NCI-H2171 (cell line): ENCODE measurements around the gene TCP10L.
"Not testable (repeated sequence)": the region's sequence is repeated elsewhere in the genome, so short reads cannot be mapped to it uniquely, and the experiment has no call there.

Source experiments
- DNase-seq: peaks from one replicate; lab custom pipeline; 2025; lab: John Stamatoyannopoulos, UW

Gene TCP10L, protein sequence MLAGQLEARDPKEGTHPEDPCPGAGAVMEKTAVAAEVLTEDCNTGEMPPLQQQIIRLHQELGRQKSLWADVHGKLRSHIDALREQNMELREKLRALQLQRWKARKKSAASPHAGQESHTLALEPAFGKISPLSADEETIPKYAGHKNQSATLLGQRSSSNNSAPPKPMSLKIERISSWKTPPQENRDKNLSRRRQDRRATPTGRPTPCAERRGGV

DNA sequence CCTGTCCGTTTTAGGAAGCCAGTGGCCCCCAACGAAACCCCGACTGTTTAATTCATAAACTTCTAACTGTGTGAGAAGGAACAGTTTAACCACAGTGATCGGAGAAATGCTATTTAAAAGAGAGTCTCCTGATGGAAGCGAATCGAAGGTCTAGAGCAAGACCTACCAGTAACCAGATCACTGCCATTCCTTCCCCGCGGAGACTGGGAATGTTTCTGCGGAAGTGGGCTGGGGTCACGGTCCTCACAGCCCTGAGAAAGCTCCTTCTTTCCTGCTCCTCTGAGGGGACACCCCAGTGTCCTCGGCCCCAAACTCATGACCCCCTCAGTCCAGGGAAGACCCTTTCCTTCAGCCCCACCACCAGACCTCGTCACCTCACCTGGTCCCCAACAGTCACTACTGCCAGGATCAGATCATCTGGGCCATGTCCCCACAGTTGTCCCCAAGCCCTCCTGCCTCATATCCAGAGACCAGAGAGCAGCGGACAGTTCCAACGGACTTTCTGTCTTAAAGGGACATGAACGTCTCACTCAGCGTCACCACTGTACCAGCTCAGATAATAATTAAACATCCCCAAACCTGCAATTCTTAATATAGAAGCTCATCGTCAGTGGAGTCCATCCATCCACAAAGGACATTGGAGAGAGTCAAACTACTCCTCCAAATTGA lies at the start of gene TCP10L:
Gene TCP10L (minus strand): TSS at position 482 of the 669 bp plus-strand sequence. CDS start 1,219 bp downstream, outside the sequence.
- no peak for DNase-seq

DNA sequence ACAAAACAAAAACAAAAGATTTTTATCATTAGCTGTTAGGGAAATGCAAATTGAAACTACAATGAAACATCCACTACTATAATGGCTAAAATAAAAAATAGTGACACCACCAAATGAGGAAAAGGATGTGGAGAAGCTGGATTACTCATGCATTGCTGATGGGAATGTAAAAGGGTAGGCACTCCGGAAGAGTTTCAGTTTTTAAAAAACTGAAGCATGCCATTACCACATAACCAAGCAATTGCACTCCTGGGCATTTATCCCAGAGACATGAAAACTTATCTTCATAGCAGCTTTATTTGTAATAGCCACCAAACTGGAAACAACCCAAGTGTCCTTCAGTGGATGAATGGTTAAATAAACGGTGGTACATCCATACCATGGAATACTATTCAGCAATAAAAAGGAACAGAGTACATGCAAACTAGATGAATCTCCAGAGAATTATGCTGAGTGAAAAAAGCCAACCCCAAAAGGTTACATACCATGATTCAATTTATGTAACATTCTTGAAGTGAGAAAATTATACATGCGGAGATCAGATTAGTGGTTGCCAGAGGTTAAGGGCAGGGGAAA lies 41.4 kb upstream of the TCP10L start:
- DNase-seq, result no peak

DNA sequence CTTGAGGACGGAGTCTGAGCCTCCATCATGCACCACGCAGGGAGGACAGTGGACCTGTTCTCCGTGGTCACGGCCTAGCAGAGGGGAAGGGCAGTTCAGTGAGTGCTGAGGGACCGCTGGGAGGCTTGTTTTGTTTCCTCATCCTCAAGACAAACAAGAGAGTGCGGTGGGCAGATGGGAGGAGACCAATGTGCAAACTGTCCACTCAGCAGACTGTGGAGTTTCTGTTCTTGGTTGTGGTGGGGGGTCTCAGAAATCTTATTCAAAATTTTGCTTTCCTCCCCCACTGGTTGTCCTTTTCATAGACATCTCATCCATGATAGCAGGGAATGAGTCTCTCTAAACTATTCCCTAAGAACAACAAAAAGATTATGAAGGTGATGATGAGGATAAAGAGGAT lies 32.9 kb upstream of the TCP10L start:
- DNase-seq, result not testable (repeated sequence)

DNA sequence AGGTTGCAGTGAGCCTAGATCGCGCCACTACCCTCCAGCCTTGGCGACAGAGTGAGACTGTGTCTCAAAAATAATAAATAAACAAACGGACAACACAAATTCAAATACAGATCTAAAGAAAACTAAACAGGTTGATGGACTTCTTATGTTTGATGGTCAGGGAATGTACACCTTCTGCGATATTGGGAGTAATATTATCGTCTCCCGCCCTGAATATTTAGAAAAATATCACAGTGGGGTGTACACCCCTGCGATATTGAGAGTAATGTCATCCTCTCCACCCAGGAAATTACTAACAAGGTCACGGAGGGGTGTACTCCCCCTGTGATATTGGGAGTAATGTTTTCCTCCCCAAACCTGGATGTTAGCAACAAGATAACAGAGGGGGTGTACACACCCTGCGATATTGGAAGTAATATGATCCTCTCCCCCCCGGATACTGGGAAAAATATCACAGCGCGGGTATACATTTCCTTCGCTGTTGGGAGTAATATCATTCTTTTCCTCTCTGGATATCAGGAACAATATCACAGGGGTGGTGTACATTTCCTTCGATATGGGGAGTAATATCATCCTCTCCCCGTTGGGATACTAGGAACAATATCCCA lies 28.2 kb upstream of the TCP10L start:
- DNase-seq, result no peak

DNA sequence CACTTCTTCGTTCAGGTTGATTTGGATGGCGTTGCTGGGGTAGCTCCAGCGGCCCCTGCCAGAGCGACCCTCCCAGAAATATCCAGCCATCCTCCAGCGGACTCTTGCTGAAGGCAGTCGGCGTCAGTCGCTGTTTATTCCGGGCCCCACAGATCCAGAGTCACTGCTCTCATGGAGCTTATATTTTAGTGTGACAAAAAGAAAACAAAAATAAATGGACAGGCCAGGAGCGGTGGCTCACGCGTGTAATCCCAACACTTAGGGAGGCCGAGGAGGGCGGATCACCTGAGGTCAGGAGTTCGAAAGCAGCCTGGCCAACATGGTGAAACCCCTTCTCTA lies 27.6 kb upstream of the TCP10L start:
- no peak for DNase-seq

DNA sequence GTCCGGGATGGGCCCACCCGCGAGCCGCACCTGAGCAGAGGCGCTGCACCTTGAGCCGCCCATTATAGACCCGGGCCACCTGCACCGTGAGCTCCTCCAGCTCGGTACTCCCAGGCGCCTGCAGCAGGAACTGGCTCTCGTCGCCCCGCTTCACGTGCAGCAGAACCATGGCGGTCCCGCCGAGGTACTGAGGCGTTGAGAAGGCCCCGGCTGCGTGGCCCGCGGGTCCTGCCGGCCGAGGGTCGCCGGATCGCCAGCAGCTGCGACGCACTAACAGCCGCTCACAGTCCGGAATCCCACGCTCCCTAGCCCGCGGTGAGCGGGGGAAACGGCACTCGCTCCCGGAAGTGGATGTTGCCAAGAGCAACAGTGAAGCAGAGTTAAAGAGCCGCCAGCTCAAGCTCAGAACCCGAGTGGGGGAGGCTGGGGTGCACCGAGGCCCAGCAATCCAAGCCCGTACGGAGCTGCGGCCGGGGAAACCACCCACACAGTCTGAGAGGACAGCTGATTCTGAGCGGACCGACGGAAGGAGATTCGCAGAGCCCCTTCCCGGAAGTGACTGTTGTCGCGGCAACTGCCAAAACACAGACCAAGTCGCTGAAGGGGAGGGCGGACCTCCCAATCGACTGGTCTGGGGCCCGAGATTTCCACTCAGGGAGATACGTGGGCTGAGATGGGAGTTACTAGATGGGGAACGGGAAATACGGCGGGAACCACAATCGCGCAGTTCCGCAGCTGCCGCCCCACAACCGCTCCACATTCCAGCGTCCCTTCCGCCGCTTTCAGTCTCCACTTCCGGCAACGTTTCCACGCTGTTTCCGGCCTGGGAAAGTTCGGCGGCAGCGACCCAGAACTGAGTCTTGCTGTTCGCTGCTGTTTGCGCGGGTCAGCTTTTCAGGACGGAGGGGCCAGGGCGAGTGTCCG lies 27.0 kb upstream of the TCP10L start, which contains the start of gene CFAP298:
Gene CFAP298 (minus strand): TSS at position 303 of the 924 bp plus-strand sequence. CDS start 134 bp downstream, at position 169.
- peak; percentile 88 for DNase-seq

DNA sequence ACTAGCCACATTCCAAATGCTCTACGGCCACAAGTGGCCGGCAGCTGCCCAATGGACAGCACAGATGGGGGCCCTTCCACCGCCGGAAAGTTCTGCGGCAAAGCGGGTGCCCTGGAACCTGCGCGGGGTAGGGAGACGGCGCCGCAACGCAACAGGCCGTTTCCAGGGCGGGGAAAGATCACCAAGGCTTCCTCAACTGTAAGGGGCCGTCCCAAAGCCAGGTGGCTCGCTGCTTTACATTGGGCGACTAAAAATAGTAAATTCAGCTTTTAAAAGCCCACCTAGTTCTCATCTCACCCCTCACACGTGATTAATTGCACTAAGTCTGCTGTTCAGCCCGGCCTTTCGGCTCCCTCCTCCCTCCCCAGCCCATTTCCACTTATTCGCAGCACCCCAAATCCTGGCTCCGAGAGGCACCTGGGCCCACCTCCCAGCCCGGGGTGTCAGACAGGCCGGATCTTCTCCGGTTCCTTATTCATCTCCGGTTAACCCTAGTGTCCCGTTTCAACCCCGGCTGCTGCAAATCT lies 26.2 kb upstream of the TCP10L start:
- DNase-seq, result peak; percentile 8

DNA sequence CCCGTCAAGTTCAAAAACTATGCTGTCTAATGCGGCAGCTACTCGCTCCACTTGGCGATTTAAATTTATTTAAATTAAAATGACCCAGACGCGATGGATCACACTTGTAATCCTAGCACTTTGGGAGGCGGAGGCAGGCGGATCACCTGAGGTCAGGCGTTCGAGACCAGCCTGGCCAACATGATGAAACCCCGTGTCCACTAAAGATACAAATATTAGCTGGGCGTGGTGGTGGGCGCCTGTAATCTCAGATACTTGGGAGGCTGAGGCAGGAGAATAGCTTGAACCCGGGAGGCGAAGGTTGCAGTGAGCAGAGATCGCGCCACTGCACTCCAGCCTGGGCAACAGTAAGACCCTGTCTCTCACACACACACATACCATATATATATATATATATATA lies 25.6 kb upstream of the TCP10L start:
- DNase-seq, result not testable (repeated sequence)

DNA sequence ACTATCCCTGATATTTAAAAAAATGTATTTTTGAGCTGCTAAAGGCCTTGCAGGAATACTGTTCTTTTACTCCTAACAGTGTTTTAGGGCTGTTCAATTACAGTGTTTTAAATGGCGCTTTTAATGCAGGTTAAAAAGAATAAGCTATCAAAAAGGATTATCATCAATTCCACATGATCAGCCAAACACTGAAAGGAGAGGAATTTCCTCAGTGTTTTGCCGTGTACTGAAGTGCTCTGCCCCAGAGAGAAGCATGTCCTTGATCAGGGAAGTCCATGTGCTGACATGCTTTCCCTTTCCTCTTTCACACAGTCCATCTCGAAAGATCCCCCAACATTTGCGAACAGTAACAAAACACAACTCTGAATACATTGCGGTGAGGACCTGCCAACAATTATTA lies 23.5 kb upstream of the TCP10L start:
- DNase-seq, result no peak

DNA sequence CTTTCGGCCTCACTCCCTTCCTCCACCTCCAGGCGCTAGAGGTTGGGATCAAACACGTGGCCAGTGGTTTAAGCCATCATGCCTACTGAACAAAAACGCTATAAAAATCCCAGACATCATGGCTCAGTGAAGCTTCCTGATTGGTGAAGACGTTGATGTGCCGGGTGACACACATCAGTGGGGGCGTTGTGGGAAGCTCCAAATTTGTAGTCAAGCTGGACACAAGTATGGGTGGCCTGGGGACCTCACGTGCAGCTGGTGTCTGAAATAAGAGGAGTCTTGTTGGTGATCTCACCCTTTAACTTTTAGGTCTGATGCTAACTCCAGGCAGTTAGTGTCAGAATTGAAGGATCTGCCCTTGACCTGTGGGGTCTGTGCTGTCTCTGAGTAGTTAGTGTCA lies 20.1 kb upstream of the TCP10L start:
- no peak for DNase-seq

DNA sequence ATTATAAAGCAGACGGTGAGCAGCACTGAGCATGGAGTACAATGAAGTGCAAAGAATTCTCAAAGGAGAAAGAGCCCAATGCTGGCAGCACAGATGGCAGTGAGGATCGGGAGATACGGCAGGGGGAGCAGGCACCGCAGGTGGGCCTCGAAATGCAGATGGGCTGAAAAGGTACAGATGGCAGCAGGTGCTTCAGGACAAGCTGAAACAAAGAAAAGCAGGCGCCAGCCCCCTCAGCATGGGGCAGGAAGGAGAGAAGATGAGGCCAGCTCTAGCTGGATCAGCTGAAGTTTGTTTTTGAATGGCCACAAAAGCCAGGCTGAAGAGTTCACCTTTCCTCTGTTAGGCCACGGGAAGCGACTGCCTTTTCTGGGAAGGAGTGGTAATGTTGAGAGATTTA lies 19.1 kb upstream of the TCP10L start:
- DNase-seq, result peak; percentile 93

DNA sequence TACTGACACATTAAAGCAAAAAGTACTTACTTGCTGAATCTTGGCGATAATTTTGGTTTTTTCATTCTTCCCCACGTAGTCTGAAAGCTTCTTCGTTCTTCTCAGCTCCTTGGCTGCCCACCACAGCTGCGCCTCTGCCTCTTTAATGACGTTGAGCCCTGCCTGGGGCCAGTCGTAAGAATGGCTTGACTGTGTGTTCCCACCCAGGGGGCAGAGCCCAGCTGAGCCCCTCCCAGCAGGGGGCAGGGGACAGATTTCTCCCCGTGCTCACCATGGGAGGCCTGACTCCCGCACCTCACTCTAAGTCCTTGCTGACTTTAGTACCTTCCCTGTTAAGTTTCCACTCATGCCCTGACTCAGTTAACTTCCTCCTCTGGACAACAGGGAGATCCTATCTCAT lies 17.8 kb upstream of the TCP10L start:
- no peak for DNase-seq

DNA sequence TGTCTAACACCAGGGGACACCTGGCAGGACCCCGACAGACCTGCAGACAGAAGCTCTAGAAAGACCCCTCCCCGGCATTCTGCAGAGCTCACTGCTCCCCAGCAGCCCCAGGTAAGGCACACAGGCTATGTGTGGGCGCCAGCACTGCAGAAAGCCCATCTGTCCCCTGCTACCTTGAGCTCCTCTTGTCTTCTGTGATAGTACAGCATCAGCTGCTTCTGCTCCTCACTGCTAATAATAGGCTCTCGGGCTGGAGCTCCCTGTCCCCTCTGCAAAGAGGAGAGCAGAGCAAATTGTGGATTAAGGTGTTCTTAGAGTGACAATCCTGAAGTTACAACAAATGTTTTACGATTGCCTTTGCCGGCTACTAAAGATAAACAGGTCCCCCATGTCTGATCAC lies 16.8 kb upstream of the TCP10L start:
- no peak for DNase-seq

DNA sequence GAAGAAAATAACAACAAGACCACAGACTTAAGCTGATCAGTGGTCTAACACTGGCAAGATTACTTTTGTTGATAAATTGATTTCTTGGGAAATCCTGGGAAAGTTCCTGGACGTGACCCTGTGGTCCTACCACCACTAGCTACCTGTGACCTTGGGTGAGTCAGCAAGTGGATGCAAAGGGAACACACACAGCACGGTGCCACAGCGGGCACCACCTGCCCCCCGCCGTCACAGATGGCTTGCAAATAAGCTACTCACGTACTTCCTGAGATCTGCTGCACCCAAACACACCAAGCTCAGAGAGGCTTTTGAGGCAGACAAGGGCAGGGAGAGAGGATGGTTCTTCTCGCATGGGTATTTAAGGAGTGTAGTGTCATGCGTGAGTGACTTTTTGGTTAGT lies 14.2 kb upstream of the TCP10L start:
- peak; percentile 64 for DNase-seq

DNA sequence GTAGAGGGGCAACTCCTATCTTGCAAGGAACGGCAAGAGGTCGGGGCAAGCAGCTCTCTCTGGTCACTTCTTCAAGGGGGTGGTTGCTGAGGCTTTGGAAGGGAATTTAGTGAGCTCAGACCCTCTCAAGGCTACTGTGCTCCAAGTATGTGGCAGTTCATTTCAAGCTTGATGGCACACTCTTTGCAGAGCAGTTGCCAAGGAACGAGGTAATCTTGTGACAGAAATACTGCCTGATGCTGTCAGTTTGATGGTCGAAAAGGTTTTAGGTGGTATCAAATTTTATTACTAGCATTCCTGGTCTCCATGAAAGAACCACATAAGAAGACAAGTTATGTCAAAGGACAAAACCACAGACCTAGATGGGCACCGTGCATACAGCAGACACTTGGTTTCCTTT lies 13.8 kb upstream of the TCP10L start:
- no peak for DNase-seq

DNA sequence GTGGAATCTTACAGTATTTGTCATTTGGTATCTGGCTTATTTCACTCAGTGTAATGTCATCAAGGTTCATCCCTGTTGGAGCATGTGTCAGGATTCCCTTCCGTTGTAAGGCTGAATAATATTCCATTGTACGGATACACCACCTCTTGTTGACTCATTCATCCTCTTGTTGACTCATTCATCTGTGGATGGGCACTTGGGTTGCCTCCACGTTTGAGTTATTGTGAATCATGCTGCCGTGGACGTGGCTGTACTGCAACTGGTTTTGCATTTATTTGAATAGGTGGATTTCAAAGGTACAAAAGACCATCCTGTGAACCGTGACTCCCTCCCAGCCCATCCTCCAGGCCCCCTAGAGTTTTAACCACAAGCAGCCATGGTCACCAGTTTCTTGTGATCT lies 11.9 kb upstream of the TCP10L start:
- no peak for DNase-seq

DNA sequence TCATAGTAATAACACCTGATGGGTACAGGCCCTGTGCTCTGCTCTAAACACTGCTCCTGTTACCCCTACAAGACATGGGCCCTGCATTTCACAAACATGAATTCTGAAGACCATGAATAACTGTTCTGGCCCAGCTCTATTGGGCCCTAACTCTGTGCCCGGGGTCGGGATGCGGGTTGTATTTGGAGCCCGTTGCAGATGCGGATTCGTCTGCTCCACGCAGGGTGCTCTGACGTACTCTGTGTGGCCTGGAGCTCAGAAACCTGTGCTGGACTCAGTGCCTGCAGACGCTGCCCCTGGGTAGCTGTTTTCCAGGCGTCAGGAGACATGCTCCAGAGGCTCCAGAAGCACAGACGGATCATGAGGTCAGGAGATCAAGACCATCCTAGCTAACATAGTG lies 10.1 kb upstream of the TCP10L start:
- no peak for DNase-seq

DNA sequence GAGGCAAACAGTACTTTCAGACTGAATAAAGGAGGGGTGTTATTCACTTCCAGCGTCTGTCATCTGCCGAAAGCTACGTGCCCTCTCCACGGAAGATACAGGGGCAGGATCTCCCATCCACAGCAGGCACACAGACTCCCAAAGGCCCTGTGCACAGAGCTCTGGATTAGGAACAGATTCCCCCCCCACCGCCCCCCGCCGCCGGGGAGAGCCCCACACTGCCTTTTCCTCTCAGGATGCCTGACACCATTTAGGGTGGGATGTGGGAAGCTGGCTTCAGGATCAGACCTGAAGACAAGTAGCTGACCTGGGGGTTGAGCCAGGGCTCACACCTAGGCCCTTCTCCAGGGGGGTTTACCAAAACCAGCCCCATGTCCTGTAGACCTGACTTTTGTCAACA lies 8.4 kb upstream of the TCP10L start:
- no peak for DNase-seq

DNA sequence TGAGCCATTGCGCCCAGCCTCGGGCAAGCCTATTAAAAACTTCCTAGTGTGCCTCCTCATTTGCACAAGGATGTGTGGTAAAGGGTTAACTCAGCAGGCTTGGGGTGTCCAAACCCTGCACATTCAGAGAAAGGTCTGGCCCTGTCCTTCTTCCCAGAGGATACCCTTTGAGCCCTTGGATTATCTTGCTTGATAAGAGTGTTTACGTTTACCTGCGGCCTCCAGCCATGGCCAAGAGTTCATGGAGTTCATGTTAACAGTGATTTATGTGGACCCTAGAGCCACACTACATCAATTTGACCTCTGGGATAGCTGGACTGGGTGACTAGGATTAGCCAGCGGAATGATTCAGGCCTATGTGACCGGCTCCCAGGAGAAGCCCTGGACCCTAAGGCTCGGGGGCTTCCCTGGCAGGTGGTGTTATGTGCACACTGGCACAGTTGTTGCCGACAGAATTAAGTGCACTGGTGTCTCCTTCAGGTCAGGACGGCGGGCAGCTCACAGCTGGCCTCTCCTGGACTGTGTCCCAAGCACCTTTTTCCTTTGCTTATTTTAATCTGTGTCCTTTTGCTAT lies 7.7 kb upstream of the TCP10L start:
- no peak for DNase-seq

DNA sequence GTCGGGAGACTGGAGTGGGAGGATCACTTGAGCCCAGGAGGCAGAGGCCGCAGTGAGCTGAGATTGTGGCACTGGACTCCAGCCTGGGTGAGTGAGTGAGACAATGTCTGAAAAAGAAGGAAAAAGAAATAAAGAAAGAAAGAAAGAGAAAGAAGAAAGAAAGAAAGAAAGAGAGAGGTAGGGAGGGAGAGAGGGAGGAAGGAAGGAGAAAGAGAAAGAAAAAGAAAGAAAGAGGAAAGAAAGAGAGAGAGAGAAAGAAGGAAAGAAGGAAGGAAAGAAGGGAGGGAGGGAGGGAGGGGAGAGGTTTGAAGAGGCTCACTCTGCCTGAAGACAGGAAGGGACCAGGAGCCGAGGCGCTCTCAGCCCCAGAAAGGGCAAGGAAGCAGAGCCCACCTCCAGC lies 4.8 kb upstream of the TCP10L start:
- no peak for DNase-seq

DNA sequence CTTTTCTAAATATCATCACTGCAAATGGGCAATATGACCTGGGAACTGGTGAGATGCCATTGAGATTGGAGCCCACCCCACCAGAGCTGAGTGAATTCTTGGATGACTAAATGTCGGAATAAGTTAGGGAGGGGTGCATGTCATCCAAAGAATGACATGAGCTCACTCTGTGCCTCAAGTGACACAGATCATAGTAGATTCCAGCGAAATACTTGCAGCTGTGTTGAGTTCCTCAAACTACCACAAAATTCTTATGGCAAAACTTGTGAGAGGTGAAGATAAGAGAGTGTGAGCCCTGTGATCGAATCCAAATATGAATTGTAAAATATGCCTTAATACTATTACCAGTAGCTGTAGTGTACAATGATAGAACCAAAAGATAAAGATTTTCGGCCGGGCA lies 2.3 kb upstream of the TCP10L start:
- DNase-seq, result no peak

DNA sequence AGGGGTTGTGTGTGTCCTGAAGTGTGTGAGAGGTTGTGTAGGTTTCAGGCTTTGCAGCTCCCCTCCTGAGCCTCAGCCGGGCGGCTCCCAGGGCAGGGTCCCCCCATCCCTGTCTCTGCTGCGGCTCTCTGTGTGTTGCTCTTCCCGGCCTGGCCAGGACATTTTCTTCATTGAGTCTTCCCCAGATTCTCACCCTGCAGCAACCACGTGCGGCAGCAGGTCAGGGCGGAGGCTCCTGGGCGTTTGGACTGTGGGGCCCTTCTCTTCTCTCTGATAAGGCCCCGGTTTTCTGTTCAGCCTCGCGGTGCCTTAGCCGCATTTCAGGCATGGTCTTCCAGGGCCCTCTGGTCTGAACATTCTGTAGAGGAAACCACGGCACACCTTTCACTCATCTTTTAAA lies 1.8 kb upstream of the TCP10L start:
- DNase-seq, result no peak
